Activated naive CD4-positive, alpha-beta T cell treated with anti-CD3 and anti-CD28 coated beads, Interleukin-2, amount 50 U/mL, for 16 hours (primary cell): ENCODE results near the gene CHIT1.

Source experiments
- DNase-seq: peaks from one replicate; pipeline ENCODE4 v3.0.0-alpha.2; 2020

CHIT1 gene

GRCh38 chr1:203186446-203187303, 42.8 kb downstream of the CHIT1 start, which contains the start of gene CHI3L1:
Gene CHI3L1, minus strand, starts transcription at chr1:203186704. Its CDS starts 81 bp downstream, at chr1:203186623.
- DNase-seq: no peak

- no peak for DNase-seq
Observed at GRCh38 chr1:203186091-203186445, 43.4 kb downstream of the CHIT1 start.

- DNase-seq: no peak
Observed at GRCh38 chr1:203185585-203185984, 43.9 kb downstream of the CHIT1 start.

GRCh38 chr1:203185061-203185461, 44.4 kb downstream of the CHIT1 start:
- DNase-seq: no peak

GRCh38 chr1:203184467-203184866, 45.0 kb downstream of the CHIT1 start:
- no peak for DNase-seq

- DNase-seq: no peak
Observed at GRCh38 chr1:203183828-203184227, 45.6 kb downstream of the CHIT1 start.

- no peak for DNase-seq
Observed at GRCh38 chr1:203182387-203182953, 47.0 kb downstream of the CHIT1 start.

GRCh38 chr1:203181586-203182386, 47.7 kb downstream of the CHIT1 start:
- no peak for DNase-seq

- no peak for DNase-seq
Observed at GRCh38 chr1:203180611-203181330, 48.7 kb downstream of the CHIT1 start.

- no peak for DNase-seq
Observed at GRCh38 chr1:203179667-203180005, 49.8 kb downstream of the CHIT1 start.

GRCh38 chr1:203178821-203179666, 50.4 kb downstream of the CHIT1 start:
- DNase-seq: no peak

GRCh38 chr1:203178083-203178482, 51.4 kb downstream of the CHIT1 start:
- no peak for DNase-seq

- DNase-seq: no peak
Observed at GRCh38 chr1:203177470-203178039, 51.9 kb downstream of the CHIT1 start.

GRCh38 chr1:203177036-203177405, 52.5 kb downstream of the CHIT1 start:
- no peak for DNase-seq

GRCh38 chr1:203176273-203177035, 53.0 kb downstream of the CHIT1 start:
- no peak for DNase-seq

- no peak for DNase-seq
Observed at GRCh38 chr1:203175827-203176241, 53.6 kb downstream of the CHIT1 start.

GRCh38 chr1:203175237-203175826, 54.1 kb downstream of the CHIT1 start, which contains the start of gene MYBPH:
Gene MYBPH, minus strand, starts transcription at chr1:203175826. Its CDS starts 71 bp downstream, at chr1:203175755.
- DNase-seq: no peak

- DNase-seq: no peak
Observed at GRCh38 chr1:203174324-203174985, 55.0 kb downstream of the CHIT1 start.

- no peak for DNase-seq
Observed at GRCh38 chr1:203173566-203173965, 55.9 kb downstream of the CHIT1 start.

- no peak for DNase-seq
Observed at GRCh38 chr1:203173011-203173555, 56.4 kb downstream of the CHIT1 start.
